ENCODE results near the gene RSPH9. TPM values are rescaled to one million over a fixed set of nuclear protein-coding genes. Genes with fewer than 3 reads are reported as not detected.

Gene RSPH9
- total and polyA plus RNA-seq, 2 donors (not counting 3 experiments of a cell fraction or from before 2014, with no cell fraction given): 0.18 to 0.27 TPM

DNA sequence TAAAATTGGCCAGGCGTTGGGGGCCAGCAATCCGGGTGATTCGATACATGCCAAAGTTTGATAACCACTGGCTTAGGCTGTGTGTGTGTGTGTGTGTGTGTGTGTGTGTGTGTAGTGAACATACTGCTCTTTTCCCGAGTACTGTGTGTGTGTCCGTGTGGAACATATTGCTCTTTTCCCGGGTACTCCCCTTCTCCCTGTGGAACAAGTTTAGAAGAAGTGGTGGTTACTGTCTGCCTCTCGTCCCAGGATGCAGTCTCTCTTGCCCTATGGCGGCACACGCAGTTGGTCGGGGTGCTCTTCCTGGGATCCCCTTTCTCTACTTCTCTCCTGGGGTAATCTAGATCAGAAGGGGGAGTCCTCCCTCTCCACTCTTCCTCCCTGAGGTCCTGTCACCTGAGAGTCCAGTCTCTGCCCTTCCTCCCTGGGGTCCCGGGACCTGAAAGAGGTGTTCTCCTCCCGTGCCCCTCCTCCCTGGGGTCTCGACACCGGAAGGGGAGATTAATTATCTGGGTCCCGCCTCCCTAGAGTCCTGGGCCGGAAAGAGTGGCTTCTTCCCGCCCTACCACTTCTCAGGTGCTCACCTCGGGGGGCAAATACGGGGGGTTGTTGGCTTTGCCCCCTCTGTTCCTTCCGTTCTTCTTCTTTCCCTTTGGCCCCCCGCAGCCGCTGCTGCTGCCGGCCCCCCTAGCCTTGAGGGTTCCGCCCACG, 16.3 kb upstream of the RSPH9 start:
- ChIA-PET POLR2A (interaction anchor here (0.6 to 1.2 kb wide), 4 partner anchors 18 to 142 kb away, joined by 4 to 8 read pairs (median 4); partner anchors contain the start of genes MRPS18A and VEGFA), CTCF (interaction anchor here (0.7 to 1.8 kb wide), 6 partner anchors 20 to 468 kb away, joined by 3 to 12 read pairs (median 4); no protein-coding TSS in a partner anchor)
- Histone ChIP-seq H3K9me1 (replicated peaks; ENCODE audit: control insufficient read depth, extremely low read depth, insufficient read depth, low read length) (no peaks in the 10 kb centered on the region), H3K9ac (replicated peaks; ENCODE audit: extremely low read depth, insufficient read depth, low read length) (peak overlapping the region; percentile 98), H3K9me3 (replicated peaks; ENCODE audit: control insufficient read depth, insufficient read depth, low read length) (no peaks in the 10 kb centered on the region), H3K27me3 (ENCODE audit: control insufficient read depth in 2 of 2, insufficient read depth in 2 of 2, low read length in 2 of 2) (no peaks in the 10 kb centered on the region), H3K4me2 (ENCODE audit: insufficient read depth, low read length) (peak overlapping the region; percentile 70), H3K4me1 (ENCODE audit: control insufficient read depth, extremely low read depth, insufficient read depth, low read length) (peaks cover 25% of the 10 kb centered on the region), H3K4me3 (replicated peaks in 1 of 3; ENCODE audit: insufficient read depth in 1 of 3, low read depth in 1 of 3, low read length in 3 of 3) (peak overlapping the region; percentile 89 to 93 (median 93)), H2AFZ (ENCODE audit: low read depth, low read length) (peak overlapping the region; percentile 1), H4K20me1 (replicated peaks; ENCODE audit: control insufficient read depth, extremely low read depth, insufficient read depth, low read length) (no peaks in the 10 kb centered on the region), H3K36me3 (ENCODE audit: control insufficient read depth in 2 of 2, extremely low read depth in 1 of 2, insufficient read depth in 2 of 2, low read length in 2 of 2) (peaks cover 14 to 22% of the 10 kb centered on the region in 2 experiments), H3K27ac (ENCODE audit: insufficient read depth, low read depth, low read length) (peak overlapping the region; percentile 88), H3K79me2 (ENCODE audit: control insufficient read depth, insufficient read depth, low read length) (peaks cover 27% of the 10 kb centered on the region)
- dilution Hi-C loops (cut with MboI; ENCODE audit: extremely low pct_ligation_motif_present, low sequenced_read_pairs): no loop called here
- TF ChIP-seq GATA2 (IDR thresholded peaks at IDR 0.05; ENCODE audit: insufficient read depth, insufficient read length, low read depth, low read length): no peak
- TF ChIP-seq MYC (IDR thresholded peaks at IDR 0.05; ENCODE audit: low read depth, low read length): no peak
- TF ChIP-seq POLR2AphosphoS5 (IDR thresholded peaks at IDR 0.05; ENCODE audit: insufficient read depth, low read depth, low read length): no peak
- TF ChIP-seq FOS (IDR thresholded peaks at IDR 0.05; ENCODE audit: borderline replicate concordance, insufficient read depth, low read length): no peak
- TF ChIP-seq, protein P1, sequence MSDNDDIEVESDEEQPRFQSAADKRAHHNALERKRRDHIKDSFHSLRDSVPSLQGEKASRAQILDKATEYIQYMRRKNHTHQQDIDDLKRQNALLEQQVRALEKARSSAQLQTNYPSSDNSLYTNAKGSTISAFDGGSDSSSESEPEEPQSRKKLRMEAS (IDR thresholded peaks at IDR 0.05; ENCODE audit: insufficient read depth, insufficient read length): no peak
- no peak for TF ChIP-seq EZH2 (IDR thresholded peaks at IDR 0.05; ENCODE audit: borderline replicate concordance, low read depth, low read length, severe bottlenecking)
- no peak for TF ChIP-seq POLR2A (IDR thresholded peaks at IDR 0.05; ENCODE audit: low read depth, low read length)
- TF ChIP-seq CTCF (IDR thresholded peaks at IDR 0.05; ENCODE audit: extremely low read depth in 1 of 2, insufficient read depth in 1 of 2, low read depth in 1 of 2, low read length in 2 of 2): no peak
- no peak for TF ChIP-seq JUN (IDR thresholded peaks at IDR 0.05; ENCODE audit: borderline replicate concordance, insufficient read depth, insufficient read length, low read depth)
- intact Hi-C loops (cut with micrococcal nuclease): loop anchor here (1.0 to 5.0 kb wide), 2 partner anchors 20 to 201 kb away; partner anchors contain the start of gene ABCC10
- FAIRE-seq (peak; percentile 81), DNase-seq (ENCODE audit: low read depth, low spot score) (peak; percentile 32)
- BruUV-seq (replicated peaks): no TSS peak

All from endothelial cell of umbilical vein (primary cell).